T follicular helper cell (primary cell): ENCODE data around the gene PHYHD1.
"Not testable (repeated sequence)": the region's sequence is repeated elsewhere in the genome, so short reads cannot be mapped to it uniquely, and the experiment has no call there.

Source experiments
- DNase-seq: peaks from one replicate; pipeline ENCODE4 v3.0.0-alpha.2; 2020; ENCODE audit warnings: low read depth

The PHYHD1 gene

GRCh38 chr9:128921881-128922763 lies 1.3 kb downstream of the PHYHD1 start:
- DNase-seq = no peak

DNA sequence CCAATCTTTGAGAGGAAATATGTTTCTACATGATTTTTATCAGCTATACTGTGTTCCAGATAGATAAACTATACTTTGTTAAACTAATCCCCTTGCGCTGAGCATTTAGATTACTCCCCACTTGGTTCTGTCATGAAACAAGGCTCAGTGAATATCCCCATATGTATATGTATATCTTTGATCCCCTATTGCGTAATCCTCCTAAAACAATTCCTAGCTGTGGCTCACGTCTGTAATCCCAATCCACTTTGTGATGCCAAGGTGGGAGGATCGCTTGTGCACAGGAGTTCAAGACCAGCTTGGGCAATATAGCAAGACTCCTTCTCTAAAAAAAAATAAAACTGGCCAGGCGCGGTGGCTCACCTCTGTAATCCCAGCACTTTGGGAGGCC lies 2.7 kb downstream of the PHYHD1 start:
- no peak for DNase-seq

DNA sequence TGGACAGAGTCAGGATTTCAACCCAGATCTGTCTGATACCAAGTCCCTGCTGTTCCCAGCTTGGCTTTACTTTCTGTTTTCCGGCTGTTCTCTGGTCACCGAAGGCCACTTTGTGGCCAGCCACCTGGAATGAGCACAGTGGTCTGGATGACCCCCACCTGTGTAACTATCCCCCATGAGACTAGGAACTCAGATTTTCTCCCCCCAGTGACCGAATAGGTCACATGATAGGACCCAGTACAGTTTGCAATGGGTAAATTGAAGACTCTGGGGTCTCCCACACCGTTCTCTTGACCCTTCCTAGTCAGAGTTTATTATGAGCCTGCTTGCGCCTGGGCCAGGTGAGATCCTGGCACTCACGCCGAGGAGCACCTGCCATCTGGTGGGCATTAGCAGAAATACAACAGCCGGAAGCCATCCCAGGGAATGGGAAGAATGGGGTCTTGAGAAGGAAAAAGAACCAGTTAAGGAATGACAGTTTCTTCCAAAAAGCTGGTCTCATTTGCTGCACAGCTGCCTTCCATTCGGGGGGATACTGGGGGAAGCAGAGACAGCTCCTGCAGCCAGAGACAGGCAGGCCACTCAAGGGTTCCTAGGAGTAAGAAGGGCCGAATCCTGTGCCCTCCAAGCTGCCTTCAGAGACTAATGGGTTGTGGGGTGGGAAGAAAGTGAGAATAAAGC lies 7.1 kb downstream of the PHYHD1 start:
- DNase-seq = peak; percentile 27

- DNase-seq = no peak
Observed at GRCh38 chr9:128928624-128929023, 7.8 kb downstream of the PHYHD1 start.

GRCh38 chr9:128929560-128929959 lies 8.8 kb downstream of the PHYHD1 start:
- DNase-seq = no peak

DNA sequence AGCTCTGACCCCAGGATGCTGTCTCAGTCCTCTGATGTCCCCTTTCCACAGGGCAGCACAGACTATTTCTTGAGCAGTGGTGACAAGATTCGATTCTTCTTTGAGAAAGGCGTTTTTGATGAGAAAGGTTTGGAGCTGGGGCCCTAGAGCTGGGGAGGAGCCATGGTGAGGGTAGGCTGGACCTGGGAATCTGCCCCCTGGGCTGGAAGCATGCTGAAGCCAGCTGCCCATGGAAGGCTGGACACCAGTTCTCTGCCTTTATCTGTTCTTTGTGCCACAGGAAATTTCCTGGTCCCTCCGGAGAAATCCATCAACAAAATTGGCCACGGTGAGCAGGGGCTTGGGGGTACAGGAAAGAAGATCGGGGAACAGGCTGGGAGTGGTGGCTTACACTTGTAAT lies 12.9 kb downstream of the PHYHD1 start:
- DNase-seq = no peak

- DNase-seq = no peak
Observed at GRCh38 chr9:128936171-128936865, 15.5 kb downstream of the PHYHD1 start.

GRCh38 chr9:128937310-128938165 lies 16.8 kb downstream of the PHYHD1 start:
- no peak for DNase-seq

- DNase-seq = no peak
Observed at GRCh38 chr9:128940271-128940921, 19.6 kb downstream of the PHYHD1 start.

- DNase-seq = no peak
Observed at GRCh38 chr9:128940946-128941755, 20.4 kb downstream of the PHYHD1 start.

- DNase-seq = no peak
Observed at GRCh38 chr9:128943832-128944620, 23.2 kb downstream of the PHYHD1 start.

GRCh38 chr9:128944966-128945365 lies 24.2 kb downstream of the PHYHD1 start:
- not testable (repeated sequence) for DNase-seq

GRCh38 chr9:128945798-128946501 lies 25.2 kb downstream of the PHYHD1 start:
- no peak for DNase-seq

DNA sequence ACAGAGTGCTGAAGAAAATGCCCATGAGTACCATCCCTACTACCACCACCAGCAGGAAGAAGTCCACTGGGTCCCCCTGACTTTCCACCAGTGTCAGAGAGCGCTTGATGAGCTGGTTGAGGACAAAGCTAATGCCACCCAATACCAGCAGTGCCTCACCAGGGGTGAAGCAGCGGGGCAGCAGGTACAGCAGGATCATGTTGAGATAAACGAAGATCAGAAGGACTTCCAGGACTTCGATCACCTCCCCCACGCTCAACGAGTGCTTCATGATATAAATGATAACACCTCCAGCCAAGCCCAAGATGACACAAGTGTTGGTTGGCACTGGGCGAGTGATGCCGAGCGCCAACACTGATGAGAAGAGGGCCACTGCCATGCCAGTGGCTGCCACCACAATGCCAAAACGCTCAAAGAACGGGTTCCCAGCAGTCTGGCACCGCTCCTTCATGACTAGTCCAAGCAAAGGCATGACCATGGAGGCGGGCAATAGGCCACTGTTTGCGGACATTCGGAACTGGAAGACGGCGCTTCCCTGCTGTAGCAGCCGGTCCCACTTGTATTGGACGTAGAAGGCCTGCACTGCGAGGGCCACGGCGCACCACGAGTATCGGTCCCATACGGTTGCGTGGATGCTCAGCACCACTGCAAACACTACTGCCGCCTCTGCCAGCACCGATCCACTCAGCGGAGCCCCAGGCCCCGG lies 25.9 kb downstream of the PHYHD1 start:
- DNase-seq = no peak

- no peak for DNase-seq
Observed at GRCh38 chr9:128947277-128947526, 26.4 kb downstream of the PHYHD1 start.

GRCh38 chr9:128947527-128948301 lies 26.9 kb downstream of the PHYHD1 start, which contains the start of the genes DOLK and NUP188:
Gene DOLK, minus strand, starts transcription at chr9:128947603. Its CDS starts 300 bp downstream, at chr9:128947303.
Gene NUP188, plus strand, starts transcription at chr9:128947699. Its CDS starts 21 bp downstream, at chr9:128947720.
- peak; percentile 98 for DNase-seq

GRCh38 chr9:128961403-128961802 lies 40.6 kb downstream of the PHYHD1 start:
- not testable (repeated sequence) for DNase-seq
